Transverse colon (tissue), 4 donors: ENCODE measurements around the gene ING1. TPM values are rescaled to one million over a fixed set of nuclear protein-coding genes. Genes with fewer than 3 reads are reported as not detected.
"Not testable (repeated sequence)": the region's sequence is repeated elsewhere in the genome, so short reads cannot be mapped to it uniquely, and the experiment has no call there.

ENCODE experiments used
- DNase-seq: peaks from one replicate; pipeline ENCODE4 v3.0.0-alpha.2; 2019
- H3K27ac ChIP-seq, 4 donors: fragments of 200-600 bp; sonication (generic); 2 replicates each; pipeline ENCODE4 v1.5.1; 2016 to 2018; ENCODE audit warnings: inconsistent platforms in 4 of 4
- H3K27me3 ChIP-seq: fragments of 200-600 bp; sonication (generic); 2 replicates; pipeline ENCODE4 v1.5.1; 2017; ENCODE audit warnings: inconsistent platforms
- H3K36me3 ChIP-seq, 4 donors: fragments of 200-600 bp; sonication (generic); 2 replicates each; pipeline ENCODE4 v1.5.1; 2017 to 2019; ENCODE audit warnings: inconsistent platforms in 4 of 4
- H3K4me1 ChIP-seq, 4 donors: fragments of 200-600 bp; sonication (generic); 2 replicates each; pipeline ENCODE4 v1.5.1; 2017 to 2020; ENCODE audit warnings: inconsistent platforms in 4 of 4
- H3K4me3 ChIP-seq, 4 donors: fragments of 200-600 bp; sonication (generic); 1 replicate in 1 of 4; 2 replicates in 3 of 4; pipeline versions ENCODE4 v1.5.1 to v1.6.1; 2017 to 2019; ENCODE audit warnings: inconsistent platforms in 4 of 4
- H3K9me3 ChIP-seq, 2 donors: fragments of 200-600 bp; sonication (generic); 2 replicates each; pipeline ENCODE4 v1.5.1; 2017 to 2019; ENCODE audit warnings: inconsistent platforms in 2 of 2
- EP300 ChIP-seq: sonication (generic); formaldehyde crosslinking; IDR thresholded peaks from one replicate; pipeline ENCODE4 v1.6.1; 2017; ENCODE audit warnings: antibody characterized with exemption, low read depth
- POLR2A ChIP-seq: fragments of 450-650 bp; IDR thresholded peaks from one replicate; pipeline ENCODE4 v1.6.1; 2016; ENCODE audit warnings: antibody characterized with exemption, mild to moderate bottlenecking, moderate library complexity
- POLR2AphosphoS5 ChIP-seq, 3 donors: sonication (generic); formaldehyde crosslinking; IDR thresholded peaks; one replicate each; pipeline ENCODE4 v1.6.1; 2016; ENCODE audit warnings: antibody characterized with exemption in 3 of 3
- WGBS, 2 donors: methylation state at CpG; one replicate each; pipeline ENCODE4 v1.1.5; 2018; ENCODE audit warnings: low coverage in 1 of 2; 5-methylcytosine and 5-hydroxymethylcytosine counted together
- in situ Hi-C, 4 donors: fragments of 200-750 bp; cut with MboI; loops; one replicate each; pipeline versions ENCODE4 v1.15.0 to v1.15.1; 2017; ENCODE audit warnings: low sequenced_read_pairs in 3 of 4, low pct_ligation_motif_present in 1 of 4, low pct_unique_long_range_greater_than_20kb in 1 of 4
- intact Hi-C: fragments of 100-400 bp; cut with DNase I; formaldehyde crosslinking; loops from one replicate; pipeline ENCODE4 v1.15.1; 2023; ENCODE audit warnings: low total_unique reads
- total RNA-seq, 4 donors: library from RNA; depleted of rRNA; stranded (reverse); fragments of >200 nt; gene quantifications; one replicate each; pipeline ENCODE4 v1.1.0, GENCODE V29; 2016
- TF ChIP-seq, protein P1 (sequence below), 5 experiments: fragments of 200-600 bp in 3 of 5; fragments of 450-650 bp in 2 of 5; sonication (generic) in 3 of 5; IDR thresholded peaks; 1 replicate in 2 of 5; 2 replicates in 3 of 5; pipeline ENCODE4 v1.5.1; 2016 to 2017; ENCODE audit warnings: antibody characterized with exemption in 5 of 5, inconsistent platforms in 3 of 5, mild to moderate bottlenecking in 2 of 5, moderate library complexity in 1 of 5

ING1 gene
- total RNA-seq, 4 donors from 2014 or later: 14.9 to 35.5 (median 25.8) TPM

DNA sequence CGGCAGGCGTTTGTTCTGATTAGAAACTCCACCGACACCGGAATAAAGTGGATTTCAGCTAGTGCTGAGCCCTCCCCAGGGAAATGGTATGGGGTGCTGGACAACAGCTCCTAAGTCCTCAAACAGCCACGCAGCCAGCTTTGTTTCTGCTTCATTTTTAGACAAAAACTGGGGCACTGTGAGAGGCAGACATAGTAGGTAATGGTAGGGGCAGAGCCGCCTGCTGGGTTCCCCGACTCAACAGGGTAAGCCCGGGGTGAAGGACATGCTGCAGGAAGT, 47.3 kb upstream of the ING1 start:
- no peak overlapping the region for H3K4me3 ChIP-seq
- H3K9me3 ChIP-seq: no peaks in the 10 kb centered on the region
- in situ Hi-C loops (no loop called here), intact Hi-C loops (no loop called here)
- H3K27me3 ChIP-seq: no peaks in the 10 kb centered on the region
- H3K36me3 ChIP-seq: peaks cover 0 to 23% (median 11%) of the 10 kb centered on the region in 4 donors
- DNase-seq: no peak
- WGBS, 2 donors: 89% methylated on average over 8 of the region's 8 CpGs; no CpG with 5 or more reads in 1 of the 2 donors
- TF ChIP-seq EP300 (no peak), POLR2AphosphoS5 (IDR thresholded peaks at IDR 0.05) (no peak), POLR2A (no peak)
- TF ChIP-seq, protein P1, sequence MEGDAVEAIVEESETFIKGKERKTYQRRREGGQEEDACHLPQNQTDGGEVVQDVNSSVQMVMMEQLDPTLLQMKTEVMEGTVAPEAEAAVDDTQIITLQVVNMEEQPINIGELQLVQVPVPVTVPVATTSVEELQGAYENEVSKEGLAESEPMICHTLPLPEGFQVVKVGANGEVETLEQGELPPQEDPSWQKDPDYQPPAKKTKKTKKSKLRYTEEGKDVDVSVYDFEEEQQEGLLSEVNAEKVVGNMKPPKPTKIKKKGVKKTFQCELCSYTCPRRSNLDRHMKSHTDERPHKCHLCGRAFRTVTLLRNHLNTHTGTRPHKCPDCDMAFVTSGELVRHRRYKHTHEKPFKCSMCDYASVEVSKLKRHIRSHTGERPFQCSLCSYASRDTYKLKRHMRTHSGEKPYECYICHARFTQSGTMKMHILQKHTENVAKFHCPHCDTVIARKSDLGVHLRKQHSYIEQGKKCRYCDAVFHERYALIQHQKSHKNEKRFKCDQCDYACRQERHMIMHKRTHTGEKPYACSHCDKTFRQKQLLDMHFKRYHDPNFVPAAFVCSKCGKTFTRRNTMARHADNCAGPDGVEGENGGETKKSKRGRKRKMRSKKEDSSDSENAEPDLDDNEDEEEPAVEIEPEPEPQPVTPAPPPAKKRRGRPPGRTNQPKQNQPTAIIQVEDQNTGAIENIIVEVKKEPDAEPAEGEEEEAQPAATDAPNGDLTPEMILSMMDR (IDR thresholded peaks at IDR 0.05): no peak
- H3K4me1 ChIP-seq: no peaks in the 10 kb centered on the region
- H3K27ac ChIP-seq: no peak overlapping the region

DNA sequence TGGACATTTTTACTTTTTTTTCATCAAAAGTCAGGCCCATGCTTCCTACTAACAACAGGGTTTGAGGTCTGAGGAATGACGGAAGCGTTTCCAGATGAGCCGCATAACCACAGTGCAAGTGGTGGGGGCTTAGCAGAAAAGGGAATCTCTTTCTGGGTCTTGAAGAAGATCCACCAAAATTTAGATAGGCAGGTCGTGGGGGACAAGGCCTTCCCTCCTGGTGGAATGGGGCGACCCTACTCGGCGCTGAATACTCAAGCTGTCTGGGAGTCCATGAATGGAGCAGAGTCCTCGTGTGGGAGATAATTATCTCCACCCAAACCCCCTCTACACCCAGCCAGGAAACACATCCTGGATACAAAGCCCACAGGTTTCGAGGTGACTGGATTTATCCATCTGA, 44.5 kb upstream of the ING1 start:
- DNase-seq: no peak
- no peak overlapping the region for H3K27ac ChIP-seq
- peaks cover 0 to 14% (median 4%) of the 10 kb centered on the region in 4 donors for H3K36me3 ChIP-seq
- no peaks in the 10 kb centered on the region for H3K4me1 ChIP-seq
- TF ChIP-seq POLR2AphosphoS5 (IDR thresholded peaks at IDR 0.05) (no peak), POLR2A (no peak), EP300 (no peak)
- TF ChIP-seq, protein P1 (IDR thresholded peaks at IDR 0.05): no peak
- H3K4me3 ChIP-seq: no peak overlapping the region
- in situ Hi-C loops (no loop called here), intact Hi-C loops (no loop called here)
- WGBS, 2 donors: 90% methylated on average over 9 of the region's 9 CpGs; no CpG with 5 or more reads in 1 of the 2 donors
- H3K27me3 ChIP-seq: no peaks in the 10 kb centered on the region
- H3K9me3 ChIP-seq: no peaks in the 10 kb centered on the region

DNA sequence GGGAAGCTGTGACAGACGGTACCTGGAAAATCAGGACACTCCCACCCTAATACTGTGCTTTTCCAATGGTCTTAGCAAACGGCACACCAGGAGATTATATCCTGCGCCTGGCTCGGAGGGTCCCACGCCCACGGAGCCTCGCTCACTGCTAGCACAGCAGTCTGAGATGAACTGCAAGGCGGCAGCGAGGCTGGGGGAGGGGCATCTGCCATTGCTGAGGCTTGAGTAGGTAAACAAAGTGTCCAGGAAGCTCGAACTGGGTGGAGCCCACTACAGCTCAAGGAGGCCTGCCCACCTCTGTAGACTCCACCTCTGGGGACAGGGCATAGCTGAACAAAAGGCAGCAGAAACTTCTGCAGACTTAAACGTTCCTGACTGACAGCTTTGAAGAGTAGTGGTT, 43.7 kb upstream of the ING1 start:
- DNase-seq, H3K9me3 ChIP-seq, H3K4me3 ChIP-seq, H3K27me3 ChIP-seq, H3K27ac ChIP-seq, in situ Hi-C loops, H3K36me3 ChIP-seq, intact Hi-C loops, H3K4me1 ChIP-seq: not testable (repeated sequence)
- WGBS, 2 donors: 90 to 92% methylated on average over 2 to 11 of the region's 11 CpGs

DNA sequence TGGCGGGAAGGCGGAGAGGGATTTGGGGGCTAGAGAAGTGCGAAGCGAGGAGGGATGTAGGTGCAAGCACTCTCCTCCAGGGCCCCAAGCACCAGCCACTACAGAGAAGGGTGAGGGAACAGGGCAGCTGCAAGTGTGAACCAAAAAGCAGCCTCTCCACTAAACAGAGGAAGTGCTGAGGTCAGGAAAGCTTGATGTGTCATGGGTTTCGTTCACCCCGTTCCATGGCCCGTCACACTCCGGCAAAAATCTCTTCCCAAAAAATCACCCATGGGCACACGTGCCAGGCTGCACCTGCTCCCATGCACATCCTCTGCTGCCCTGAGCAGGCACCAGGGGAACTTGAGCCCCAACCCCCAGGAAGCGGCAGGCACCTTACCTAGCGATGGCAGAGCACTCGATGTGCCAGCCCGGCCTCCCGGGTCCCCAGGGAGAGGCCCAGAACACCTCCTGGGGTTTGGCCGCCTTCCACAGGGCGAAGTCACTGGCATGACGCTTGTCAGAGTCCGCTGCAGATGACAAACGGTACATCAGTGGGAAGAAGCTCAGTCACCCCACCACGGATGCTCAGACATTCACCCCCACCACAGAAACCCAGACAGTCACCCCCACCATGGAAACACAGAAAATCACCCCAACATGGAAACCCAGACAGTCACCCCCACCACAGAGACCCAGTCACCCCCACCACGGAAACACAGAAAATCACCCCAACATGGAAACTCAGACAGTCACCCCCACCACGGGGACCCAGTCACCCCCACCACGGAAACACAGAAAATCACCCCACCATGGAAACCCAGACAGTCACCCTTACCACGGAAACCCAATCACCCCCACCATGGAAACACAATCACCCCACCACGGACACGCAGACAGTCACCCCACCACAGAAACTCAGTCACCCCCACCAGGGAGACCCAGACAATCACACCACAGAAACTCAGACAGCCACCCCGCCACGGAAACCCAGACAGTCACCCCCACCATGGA, 36.6 kb upstream of the ING1 start:
- Histone ChIP-seq H3K4me3 (no peak overlapping the region), H3K4me1 (no peaks in the 10 kb centered on the region), H3K9me3 (no peaks in the 10 kb centered on the region), H3K36me3 (peaks cover 0 to 19% (median 3%) of the 10 kb centered on the region in 4 donors), H3K27me3 (no peaks in the 10 kb centered on the region), H3K27ac (peak overlapping the region in 2 of 4 donors; percentile 5 to 13)
- 74 to 93% methylated on average over 7 to 28 of the region's 28 CpGs for WGBS, 2 donors
- intact Hi-C loops: no loop called here
- TF ChIP-seq, protein P1 (IDR thresholded peaks at IDR 0.05): no peak
- TF ChIP-seq POLR2A: no peak
- in situ Hi-C loops: loop anchor here in 2 of 4 donors (25.0 kb wide), 1 partner anchor 135 kb away; no protein-coding TSS in a partner anchor
- peak; percentile 22 for DNase-seq
